Measurements from ENCODE around the gene MYRIP.
"Not testable (repeated sequence)": the region's sequence is repeated elsewhere in the genome, so short reads cannot be mapped to it uniquely, and the experiment has no call there.

- not testable (repeated sequence) for TF ChIP-seq TAF1, POLR2A, POLR2AphosphoS5, POU2F2 (IDR thresholded peaks at IDR 0.05; ENCODE audit: low read depth, low read length)
Observed at GRCh38 chr3:39766909-39767308, 42.5 kb upstream of the MYRIP start.

Measured in GM12891 (cell line).